Measurements from ENCODE around the gene CTTN.

Gene CTTN

DNA sequence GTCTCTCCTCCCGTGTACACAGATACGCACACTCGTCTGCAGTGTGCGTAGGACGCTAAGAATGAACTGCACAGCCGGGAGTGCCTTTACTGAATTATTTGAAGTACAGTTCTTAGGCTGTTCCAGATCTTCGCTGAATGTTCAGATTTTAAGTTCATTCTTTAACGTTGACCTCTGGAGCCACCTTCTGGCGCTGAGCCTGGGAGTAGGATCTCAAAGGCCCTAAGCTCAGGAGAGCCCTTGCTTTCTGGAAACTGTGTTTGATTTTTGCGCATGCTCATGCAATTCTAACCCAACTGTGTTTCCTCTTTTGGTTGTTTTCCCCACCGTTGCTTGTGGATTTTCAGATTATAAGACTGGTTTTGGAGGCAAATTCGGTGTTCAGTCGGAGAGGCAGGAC, 22.8 kb downstream of the CTTN start:
- H3K4me3 ChIP-seq (ENCODE audit: low read depth, low read length): no peak overlapping the region
- TF ChIP-seq, protein P1, sequence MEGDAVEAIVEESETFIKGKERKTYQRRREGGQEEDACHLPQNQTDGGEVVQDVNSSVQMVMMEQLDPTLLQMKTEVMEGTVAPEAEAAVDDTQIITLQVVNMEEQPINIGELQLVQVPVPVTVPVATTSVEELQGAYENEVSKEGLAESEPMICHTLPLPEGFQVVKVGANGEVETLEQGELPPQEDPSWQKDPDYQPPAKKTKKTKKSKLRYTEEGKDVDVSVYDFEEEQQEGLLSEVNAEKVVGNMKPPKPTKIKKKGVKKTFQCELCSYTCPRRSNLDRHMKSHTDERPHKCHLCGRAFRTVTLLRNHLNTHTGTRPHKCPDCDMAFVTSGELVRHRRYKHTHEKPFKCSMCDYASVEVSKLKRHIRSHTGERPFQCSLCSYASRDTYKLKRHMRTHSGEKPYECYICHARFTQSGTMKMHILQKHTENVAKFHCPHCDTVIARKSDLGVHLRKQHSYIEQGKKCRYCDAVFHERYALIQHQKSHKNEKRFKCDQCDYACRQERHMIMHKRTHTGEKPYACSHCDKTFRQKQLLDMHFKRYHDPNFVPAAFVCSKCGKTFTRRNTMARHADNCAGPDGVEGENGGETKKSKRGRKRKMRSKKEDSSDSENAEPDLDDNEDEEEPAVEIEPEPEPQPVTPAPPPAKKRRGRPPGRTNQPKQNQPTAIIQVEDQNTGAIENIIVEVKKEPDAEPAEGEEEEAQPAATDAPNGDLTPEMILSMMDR (IDR thresholded peaks at IDR 0.05; ENCODE audit: borderline replicate concordance, insufficient read depth, low read depth, low read length): no peak

DNA sequence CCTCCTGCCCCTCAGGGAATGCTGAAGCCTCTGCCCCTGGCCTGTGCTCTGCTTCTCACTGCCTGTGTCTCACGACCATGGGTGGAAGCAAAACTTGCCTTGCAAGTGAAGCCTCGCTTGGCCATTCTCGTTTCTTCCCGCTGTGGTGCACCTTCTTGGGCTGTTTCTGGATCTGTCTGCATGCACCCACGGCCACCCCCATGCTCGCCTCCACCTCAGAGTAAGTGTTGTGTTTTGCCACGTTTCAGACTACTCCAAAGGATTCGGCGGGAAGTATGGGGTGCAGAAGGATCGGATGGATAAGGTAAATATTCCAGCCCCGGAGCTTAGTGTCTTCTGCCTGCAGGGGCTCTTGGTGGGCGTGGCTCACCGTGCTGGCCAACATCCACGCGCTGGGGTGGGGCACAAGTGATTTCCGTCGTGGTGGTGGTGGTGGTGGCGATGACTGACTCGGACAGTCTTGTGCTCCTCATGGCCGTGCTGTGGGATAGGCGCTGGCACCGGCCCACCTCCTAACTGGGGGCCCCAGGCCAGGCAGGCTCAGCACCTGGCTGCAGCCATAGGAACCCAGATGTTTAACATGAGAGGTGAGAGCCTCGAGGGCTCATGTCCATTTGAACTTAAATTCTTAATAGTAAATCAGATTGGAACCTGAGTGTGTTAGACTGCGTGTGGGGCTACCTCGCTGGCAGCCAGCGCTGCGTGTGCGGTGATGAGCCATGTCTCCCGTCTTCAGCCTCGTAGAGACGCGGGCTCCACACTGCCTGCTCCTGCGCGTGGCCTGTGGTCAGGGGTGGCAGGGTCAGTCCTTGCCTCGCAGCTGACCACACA, 24.6 kb downstream of the CTTN start:
- TF ChIP-seq, protein P1 (IDR thresholded peaks at IDR 0.05; ENCODE audit: borderline replicate concordance, insufficient read depth, low read depth, low read length): no peak
- H3K4me3 ChIP-seq (ENCODE audit: low read depth, low read length): no peak overlapping the region

DNA sequence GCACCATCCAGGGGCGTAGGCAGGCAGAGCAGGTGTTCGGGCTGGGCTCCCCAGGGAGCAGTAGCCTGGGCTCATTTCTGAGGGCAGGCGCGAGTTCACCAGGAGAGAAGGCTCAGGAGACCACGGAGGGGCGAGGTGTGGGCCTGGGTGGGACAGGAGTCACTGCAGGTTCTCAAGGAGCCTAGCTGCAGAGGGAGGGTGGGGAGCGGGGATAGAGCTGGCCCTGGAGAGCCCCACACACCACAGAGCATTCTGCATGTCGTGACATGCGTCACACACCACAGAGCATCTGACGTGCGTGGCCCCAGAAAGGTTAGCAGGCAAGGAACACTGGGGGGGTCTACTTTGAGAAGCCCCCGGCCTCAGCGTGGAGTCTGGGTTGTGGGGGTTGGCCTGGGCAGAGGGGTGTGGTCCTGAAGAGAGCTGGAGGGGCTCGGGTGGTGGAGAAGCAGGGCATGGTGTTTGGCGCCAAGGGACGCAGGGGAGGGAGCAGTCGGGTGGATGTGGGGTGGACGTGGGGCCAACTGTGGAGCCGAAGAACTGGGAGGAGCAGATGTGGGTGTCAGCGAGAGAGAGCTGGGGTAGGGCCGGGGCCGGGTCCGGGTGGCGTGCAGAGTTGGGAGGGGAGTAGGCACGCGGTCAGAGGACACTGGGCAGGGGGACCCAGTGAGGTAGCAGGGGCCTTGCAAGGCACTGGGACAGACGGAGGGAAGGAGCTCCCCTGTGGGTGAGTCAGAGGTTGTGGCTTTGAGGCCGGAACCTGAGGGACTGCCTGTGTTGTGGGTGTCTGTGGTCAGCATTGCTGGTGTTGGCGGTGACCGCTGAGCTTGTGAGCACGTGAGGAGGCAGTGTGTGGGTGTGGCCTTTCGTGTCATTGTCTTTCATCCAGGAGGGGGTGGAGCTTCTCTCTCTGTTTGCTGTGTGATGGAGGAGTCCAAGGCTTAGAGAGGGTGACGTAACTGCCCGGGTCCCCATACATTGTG, 25.5 kb downstream of the CTTN start:
- TF ChIP-seq, protein P1 (IDR thresholded peaks at IDR 0.05; ENCODE audit: borderline replicate concordance, insufficient read depth, low read depth, low read length): no peak
- no peak overlapping the region for H3K4me3 ChIP-seq (ENCODE audit: low read depth, low read length)

DNA sequence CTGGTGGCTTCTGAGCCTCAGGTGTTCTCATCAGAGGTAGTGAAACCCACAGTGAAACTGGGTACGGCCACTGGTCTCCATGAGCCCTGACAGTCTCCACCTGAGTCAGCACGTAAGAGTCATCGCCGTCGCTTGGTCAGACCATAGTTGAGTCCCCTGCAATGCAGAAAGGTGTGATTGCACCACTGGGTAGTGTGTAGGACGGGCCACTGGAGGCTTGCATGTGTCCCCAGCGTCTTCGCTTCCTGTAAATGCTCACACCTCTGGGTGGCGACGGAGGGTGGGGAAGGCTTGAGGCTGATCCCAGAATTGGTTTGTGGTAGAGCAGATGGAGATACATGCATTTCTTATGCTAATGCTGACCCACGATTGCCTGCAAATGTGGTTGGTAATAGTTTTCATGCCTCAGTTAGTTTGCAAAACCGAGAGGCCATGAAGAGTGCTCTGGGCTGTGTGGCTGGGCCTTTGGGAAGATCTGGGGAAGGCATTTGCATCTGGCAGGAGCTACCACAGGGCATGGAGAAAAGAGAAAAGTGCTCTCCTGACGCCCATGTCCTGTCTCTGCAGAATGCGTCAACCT, 26.5 kb downstream of the CTTN start:
- H3K4me3 ChIP-seq (ENCODE audit: low read depth, low read length): no peak overlapping the region
- TF ChIP-seq, protein P1 (IDR thresholded peaks at IDR 0.05; ENCODE audit: borderline replicate concordance, insufficient read depth, low read depth, low read length): no peak

DNA sequence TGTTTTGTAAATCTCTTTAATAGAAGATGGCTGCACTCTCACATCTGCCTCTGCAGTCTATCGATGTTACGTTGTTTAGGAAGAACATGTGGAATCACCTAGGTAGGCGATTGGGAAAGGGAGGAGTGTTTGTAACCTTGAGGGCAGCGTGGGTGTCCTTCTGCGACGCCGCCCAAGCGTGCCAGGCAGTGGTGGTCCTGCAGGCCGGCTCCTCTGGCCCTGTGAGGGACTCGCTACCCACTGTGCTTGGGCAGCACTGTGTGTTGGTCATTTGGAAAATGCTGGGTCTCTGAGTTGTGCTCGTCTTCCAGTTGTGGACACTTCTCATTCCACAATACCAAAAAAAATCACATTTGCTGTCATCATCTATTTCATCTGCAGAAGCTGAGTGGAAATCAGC, 29.1 kb downstream of the CTTN start:
- H3K4me3 ChIP-seq (ENCODE audit: low read depth, low read length): no peak overlapping the region
- TF ChIP-seq, protein P1 (IDR thresholded peaks at IDR 0.05; ENCODE audit: borderline replicate concordance, insufficient read depth, low read depth, low read length): no peak

DNA sequence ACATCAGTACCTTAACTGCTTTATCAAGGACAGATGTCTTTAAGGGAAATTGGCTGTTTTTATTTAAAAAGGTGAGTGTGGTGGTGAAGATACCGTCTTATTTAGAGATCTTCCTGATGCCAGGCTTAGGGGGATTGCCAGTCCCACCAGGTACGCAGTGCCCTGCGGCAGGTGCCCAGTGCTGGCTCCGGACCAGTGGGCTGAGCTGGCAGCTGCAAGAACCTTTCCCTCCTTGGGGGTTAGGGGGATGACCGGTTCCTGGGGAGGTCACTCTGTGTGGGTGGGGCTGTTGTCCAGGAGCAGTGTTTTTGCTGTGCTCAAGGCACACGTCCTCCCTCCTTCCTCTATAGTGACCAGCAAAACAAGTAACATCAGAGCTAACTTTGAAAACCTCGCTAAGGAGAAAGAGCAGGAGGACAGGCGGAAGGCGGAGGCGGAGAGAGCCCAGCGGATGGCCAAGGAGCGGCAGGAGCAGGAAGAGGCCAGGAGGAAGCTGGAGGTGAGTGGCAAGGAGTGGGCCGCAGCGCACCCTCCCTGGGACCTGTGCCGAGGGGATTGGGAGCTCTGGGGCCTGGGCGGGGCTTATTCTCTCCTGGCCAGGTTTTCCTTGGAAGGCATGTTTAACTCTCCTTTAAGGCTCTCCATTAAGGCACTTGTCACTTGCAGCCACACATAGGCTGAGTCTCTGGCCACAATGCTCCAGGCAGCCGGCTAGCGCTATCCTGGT, 30.5 kb downstream of the CTTN start:
- TF ChIP-seq, protein P1 (IDR thresholded peaks at IDR 0.05; ENCODE audit: borderline replicate concordance, insufficient read depth, low read depth, low read length): no peak
- H3K4me3 ChIP-seq (ENCODE audit: low read depth, low read length): no peak overlapping the region
